IMR-90 (cell line): Measurements from ENCODE around the gene ANKRD13D. TPM values are rescaled to one million over a fixed set of nuclear protein-coding genes. Genes with fewer than 3 reads are reported as not detected.

Experiments used
- ATAC-seq: fragments of 200-7000 bp; cut with Tn5 transposase; 2 replicates; pipeline ENCODE4 v1.9.1; 2020; ENCODE audit warnings: low read depth, mild to moderate bottlenecking, moderate library complexity
- BruUV-seq: library from RNA; stranded (reverse); fragments of 400-500 nt; replicated peaks from 2 replicates; lab custom pipeline; 2021; lab: Mats Ljungman, UMichigan
- CTCF ChIA-PET: fragments of 300-600 bp; formaldehyde crosslinking; extraction: SDS; loops from one replicate; lab custom pipeline; 2021; ENCODE audit warnings: antibody characterized with exemption; lab: Yijun Ruan, JAX
- POLR2A ChIA-PET: fragments of 300-600 bp; sonication (Branson Sonifier 250); formaldehyde crosslinking; loops from one replicate; lab custom pipeline; 2022; ENCODE audit warnings: antibody characterized with exemption; ENCODE audit not compliant: unreplicated experiment; lab: Charles Lee
- DNase-seq: peaks from one replicate; pipeline ENCODE4 v3.0.0; 2013
- H2AFZ ChIP-seq: replicated peaks from 2 replicates; pipeline ENCODE3; 2013; ENCODE audit warnings: low read length, mild to moderate bottlenecking; ENCODE audit not compliant: poor library complexity
- H2AK5ac ChIP-seq: 2 replicates; pipeline ENCODE4 v1.6.1; 2013; ENCODE audit warnings: low read depth, low read length, inconsistent platforms
- H2AK9ac ChIP-seq: replicated peaks from 2 replicates; pipeline ENCODE3; 2013; ENCODE audit warnings: mild to moderate bottlenecking, low read depth, low read length, moderate library complexity; ENCODE audit not compliant: poor library complexity
- H2BK120ac ChIP-seq: 2 replicates; pipeline ENCODE4 v1.6.1; 2013; ENCODE audit warnings: low read depth, low read length, inconsistent platforms
- H2BK15ac ChIP-seq: 3 replicates; pipeline ENCODE4 v1.6.1; 2013; ENCODE audit warnings: low read depth, low read length, inconsistent platforms
- H2BK20ac ChIP-seq: 2 replicates; pipeline ENCODE4 v1.6.1; 2013; ENCODE audit warnings: low read depth, mild to moderate bottlenecking, inconsistent platforms, low read length, moderate library complexity
- H2BK5ac ChIP-seq: 2 replicates; pipeline ENCODE4 v1.6.1; 2013; ENCODE audit warnings: mild to moderate bottlenecking, low read depth, low read length, inconsistent platforms; ENCODE audit not compliant: poor library complexity, severe bottlenecking
- H3K14ac ChIP-seq: replicated peaks from 2 replicates; pipeline ENCODE4 v1.6.1; 2013; ENCODE audit warnings: low read depth, low read length, inconsistent platforms
- H3K18ac ChIP-seq: 2 replicates; pipeline ENCODE4 v1.6.1; 2013; ENCODE audit warnings: low read depth, low read length, control low read depth
- H3K23ac ChIP-seq: 2 replicates; pipeline ENCODE4 v1.6.1; 2013; ENCODE audit warnings: low read depth, low read length, inconsistent platforms
- H3K27ac ChIP-seq: 2 replicates; pipeline ENCODE4 v1.5.1; 2013; ENCODE audit warnings: mild to moderate bottlenecking, control low read depth, low read length; ENCODE audit not compliant: insufficient read depth
- H3K27me3 ChIP-seq: 2 replicates; pipeline ENCODE4 v1.6.1; 2013; ENCODE audit warnings: low read length; ENCODE audit not compliant: control insufficient read depth, insufficient read depth
- H3K36me3 ChIP-seq: 2 replicates; pipeline ENCODE4 v1.6.1; 2013; ENCODE audit warnings: low read length, mixed read lengths; ENCODE audit not compliant: control insufficient read depth, insufficient read depth
- H3K4ac ChIP-seq: 2 replicates; pipeline ENCODE4 v1.6.1; 2013; ENCODE audit warnings: low read depth, low read length, inconsistent platforms
- H3K4me1 ChIP-seq: 2 replicates; pipeline ENCODE4 v1.6.1; 2013; ENCODE audit warnings: low read length, mixed read lengths; ENCODE audit not compliant: control insufficient read depth, insufficient read depth
- H3K4me2 ChIP-seq: 2 replicates; pipeline ENCODE4 v1.6.1; 2013; ENCODE audit warnings: low read depth, mild to moderate bottlenecking, control low read depth, low read length, moderate library complexity
- H3K4me3 ChIP-seq: 2 replicates; pipeline ENCODE4 v1.5.1; 2013; ENCODE audit warnings: low read depth, mild to moderate bottlenecking, control low read depth, low read length, moderate library complexity; ENCODE audit not compliant: insufficient read depth
- H3K56ac ChIP-seq: 2 replicates; pipeline ENCODE4 v1.6.1; 2013; ENCODE audit warnings: low read length, inconsistent platforms; ENCODE audit not compliant: insufficient read depth; ENCODE audit errors: extremely low read depth
- H3K79me1 ChIP-seq, 2 experiments: 2 replicates each; pipeline ENCODE4 v1.6.1; 2013; ENCODE audit warnings: low read length in 2 of 2, inconsistent platforms in 1 of 2, low read depth in 1 of 2
- H3K9ac ChIP-seq: 2 replicates; pipeline ENCODE4 v1.6.1; 2013; ENCODE audit warnings: low read depth, low read length, control low read depth
- H3K9me1 ChIP-seq: 2 replicates; pipeline ENCODE4 v1.6.1; 2013; ENCODE audit warnings: low read length, inconsistent platforms; ENCODE audit not compliant: insufficient read depth
- H3K9me3 ChIP-seq: 2 replicates; pipeline ENCODE4 v1.6.1; 2013; ENCODE audit warnings: low read length; ENCODE audit not compliant: control insufficient read depth, insufficient read depth
- H4K20me1 ChIP-seq: 2 replicates; pipeline ENCODE4 v1.6.1; 2013; ENCODE audit warnings: low read length, inconsistent platforms; ENCODE audit not compliant: insufficient read depth
- H4K5ac ChIP-seq: 2 replicates; pipeline ENCODE4 v1.6.1; 2013; ENCODE audit warnings: mild to moderate bottlenecking, low read depth, low read length, control low read depth
- H4K8ac ChIP-seq, 2 experiments: 2 replicates each; pipeline ENCODE4 v1.6.1; 2013; ENCODE audit warnings: low read depth in 2 of 2, low read length in 2 of 2, control low read depth in 1 of 2, inconsistent platforms in 1 of 2
- H4K91ac ChIP-seq: 2 replicates; pipeline ENCODE4 v1.6.1; 2013; ENCODE audit warnings: low read depth, low read length, inconsistent platforms; ENCODE audit not compliant: insufficient read depth
- CEBPB ChIP-seq: IDR thresholded peaks from 2 replicates; pipeline ENCODE4 v1.6.1; 2012; ENCODE audit warnings: low read depth, low read length, improper control_type of control experiment
- CTCF ChIP-seq: conservative IDR thresholded peaks from 2 replicates; pipeline ENCODE4 v1.5.1; 2012; ENCODE audit warnings: mild to moderate bottlenecking, low read depth, low read length, improper control_type of control experiment
- MAFK ChIP-seq: IDR thresholded peaks from 2 replicates; pipeline ENCODE4 v1.6.1; 2012; ENCODE audit warnings: low read depth, low read length, improper control_type of control experiment
- POLR2A ChIP-seq: IDR thresholded peaks from 2 replicates; pipeline ENCODE4 v1.6.1; 2012; ENCODE audit warnings: mild to moderate bottlenecking, low read depth, low read length
- RAD21 ChIP-seq: IDR thresholded peaks from 2 replicates; pipeline ENCODE4 v1.6.1; 2012; ENCODE audit warnings: low read length, improper control_type of control experiment
- RCOR1 ChIP-seq: IDR thresholded peaks from 2 replicates; pipeline ENCODE4 v1.6.1; 2012; ENCODE audit warnings: mild to moderate bottlenecking, low read length, improper control_type of control experiment; ENCODE audit not compliant: insufficient replicate concordance
- USF2 ChIP-seq: fragments of 150-350 bp; IDR thresholded peaks from 2 replicates; pipeline ENCODE4 v1.6.1; 2017; ENCODE audit warnings: mild to moderate bottlenecking, antibody characterized with exemption, low read length, low read depth
- WGBS, 2 experiments: methylation state at CpG; one replicate each; pipeline versions ENCODE4 v1.1.5 to v1.1.7; 2013; ENCODE audit warnings: missing lambda C conversion rate in 2 of 2; ENCODE audit not compliant: insufficient read length in 1 of 2; ENCODE audit errors: extremely low coverage in 2 of 2; 5-methylcytosine and 5-hydroxymethylcytosine counted together
- dilution Hi-C: fragments of 300-500 bp; cut with HindIII; formaldehyde crosslinking; loops from one replicate; pipeline ENCODE4 v1.14.3; 2018; ENCODE audit warnings: low sequenced_read_pairs; ENCODE audit not compliant: unreplicated experiment
- in situ Hi-C: fragments of 300-500 bp; cut with MboI; formaldehyde crosslinking; loops from 3 replicates; pipeline ENCODE4 v1.14.3; 2019; ENCODE audit warnings: low sequenced_read_pairs, inconsistent platforms, mixed read lengths
- intact Hi-C: fragments of 100-400 bp; cut with micrococcal nuclease; formaldehyde crosslinking; loops from 2 replicates; pipeline ENCODE4 v1.10.0; 2022
- polyA plus RNA-seq, 3 experiments: library from polyadenylated mRNA; depleted of rRNA; stranded (reverse); fragments of >200 nt; gene quantifications; 2 replicates each; pipeline ENCODE4 v1.2.3, GENCODE V29; 2012; ENCODE audit warnings: low replicate concordance in 1 of 3
- total RNA-seq: library from RNA; depleted of rRNA; stranded (reverse); fragments of >200 nt; gene quantifications from 2 replicates; pipeline ENCODE4 v1.2.3, GENCODE V29; 2012

The ANKRD13D gene
- total and polyA plus RNA-seq, 2 of the 4 experiments (the other 2 are of a cell fraction): 7.3 to 38.4 TPM

- H3K36me3 ChIP-seq: peaks cover 31% of the 10 kb centered on the region
- H3K18ac ChIP-seq: no peak overlapping the region
- ATAC-seq (no peak), DNase-seq (no peak)
- no peak overlapping the region for H2BK15ac ChIP-seq
- no peak overlapping the region for H2AK9ac ChIP-seq
- H3K14ac ChIP-seq: no peak overlapping the region
- TF ChIP-seq CEBPB (no peak), CTCF (no peak), MAFK (no peak), USF2 (no peak), RAD21 (no peak), RCOR1 (no peak), POLR2A (no peak)
- no peaks in the 10 kb centered on the region for H4K20me1 ChIP-seq
- H3K79me1 ChIP-seq: no peaks in the 10 kb centered on the region
- H3K9me3 ChIP-seq: no peaks in the 10 kb centered on the region
- BruUV-seq: no TSS peak
- no peak overlapping the region for H3K4me2 ChIP-seq
- in situ Hi-C loops (loop anchor here (10.0 kb wide), 1 partner anchor 228 kb away; no protein-coding TSS in a partner anchor), dilution Hi-C loops (no loop called here), intact Hi-C loops (no loop called here)
- no peak overlapping the region for H4K8ac ChIP-seq
- WGBS, 2 experiments: 89% methylated on average over 7 of the region's 22 CpGs; no CpG with 5 or more reads in 1 of the 2 experiments
- H3K27me3 ChIP-seq: no peaks in the 10 kb centered on the region
- H4K5ac ChIP-seq: no peak overlapping the region
- H3K4ac ChIP-seq: no peak overlapping the region
- H3K9me1 ChIP-seq: no peaks in the 10 kb centered on the region
- H3K27ac ChIP-seq: no peak overlapping the region
- no peak overlapping the region for H3K4me3 ChIP-seq
- no peak overlapping the region for H2AFZ ChIP-seq
- H3K9ac ChIP-seq: no peak overlapping the region
- H2BK20ac ChIP-seq: no peak overlapping the region
- no peak overlapping the region for H3K56ac ChIP-seq
- no peak overlapping the region for H3K23ac ChIP-seq
- H2AK5ac ChIP-seq: no peak overlapping the region
- H3K4me1 ChIP-seq: no peaks in the 10 kb centered on the region
- no peak overlapping the region for H2BK5ac ChIP-seq
- CTCF ChIA-PET: no interaction called here
- POLR2A ChIA-PET: no interaction called here
- H4K91ac ChIP-seq: no peak overlapping the region
- no peak overlapping the region for H2BK120ac ChIP-seq
Measured at GRCh38 chr11:67312187-67313021, 23.3 kb downstream of the ANKRD13D start.
